Adipocyte (in vitro differentiated cells): ENCODE results near the gene SLC4A1AP.
"Not testable (repeated sequence)": the region's sequence is repeated elsewhere in the genome, so short reads cannot be mapped to it uniquely, and the experiment has no call there.

Experiments
- DNase-seq: peaks from one replicate; pipeline ENCODE4 v3.0.0-alpha.2; 2015; ENCODE audit warnings: low read depth
- H3K27me3 ChIP-seq: replicated peaks from 2 replicates; pipeline ENCODE4 v1.7.0; 2013; ENCODE audit warnings: mild to moderate bottlenecking, low read length, moderate library complexity; ENCODE audit not compliant: control insufficient read depth, insufficient read depth
- H3K36me3 ChIP-seq: 2 replicates; pipeline ENCODE4 v1.7.0; 2013; ENCODE audit warnings: low read length, mild to moderate bottlenecking, moderate library complexity; ENCODE audit not compliant: control insufficient read depth, insufficient read depth, severe bottlenecking
- H3K4me1 ChIP-seq: 2 replicates; pipeline ENCODE4 v1.7.0; 2013; ENCODE audit warnings: mild to moderate bottlenecking, low read length, moderate library complexity; ENCODE audit not compliant: control insufficient read depth, insufficient read depth
- H3K4me3 ChIP-seq: 2 replicates; pipeline ENCODE4 v1.7.0; 2013; ENCODE audit warnings: mild to moderate bottlenecking, low read length, moderate library complexity
- H3K9ac ChIP-seq: 2 replicates; pipeline ENCODE4 v1.7.0; 2013; ENCODE audit warnings: mild to moderate bottlenecking, low read length, moderate library complexity
- H3K9me3 ChIP-seq: 2 replicates; pipeline ENCODE4 v1.7.0; 2013; ENCODE audit warnings: mild to moderate bottlenecking, low read length, moderate library complexity; ENCODE audit not compliant: control insufficient read depth

Gene SLC4A1AP

DNA sequence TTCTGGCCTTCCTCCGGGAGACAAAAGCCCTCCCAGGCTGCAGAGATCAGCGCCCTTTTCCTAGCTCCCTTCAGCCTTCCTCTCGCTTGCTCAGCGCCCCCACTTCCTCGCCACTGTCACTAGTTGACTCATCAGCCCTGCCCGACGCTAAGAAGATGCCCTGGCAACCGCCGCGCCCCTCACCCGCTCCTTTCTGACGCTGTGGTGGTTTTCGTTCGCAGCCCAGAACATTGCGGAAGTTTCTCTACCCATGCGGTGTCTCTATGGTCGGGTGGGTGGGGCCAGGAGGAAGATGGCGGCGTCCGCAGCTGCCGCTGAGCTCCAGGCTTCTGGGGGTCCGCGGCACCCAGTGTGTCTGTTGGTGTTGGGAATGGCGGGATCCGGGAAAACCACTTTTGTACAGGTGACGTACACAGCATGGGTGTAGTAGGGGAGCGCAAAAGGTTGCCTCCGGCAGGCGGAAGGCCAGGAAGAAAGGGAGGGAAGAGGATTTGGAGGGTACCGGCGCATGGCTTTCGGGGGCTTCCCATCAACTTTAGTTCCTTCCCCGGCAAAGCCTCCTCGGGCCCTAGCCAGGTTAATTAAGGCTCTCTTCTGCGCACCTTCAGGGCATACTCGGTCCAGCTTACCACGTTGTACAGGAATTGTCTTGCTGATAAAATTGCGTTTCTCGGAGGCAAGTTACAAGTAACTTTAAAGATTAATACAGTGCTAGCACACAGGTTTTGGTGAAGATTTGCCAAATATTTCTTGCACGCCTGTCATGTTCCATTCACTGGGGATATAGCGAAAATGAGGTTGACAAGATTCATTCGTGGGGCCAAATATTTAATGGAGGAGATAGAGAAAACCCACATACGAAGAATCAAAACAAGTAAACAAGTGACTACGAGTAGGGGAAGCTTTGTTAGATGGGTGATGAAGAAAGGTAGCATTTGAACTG, 34.7 kb upstream of the SLC4A1AP start, which contains the start of the genes CCDC121 and GPN1:
Gene CCDC121 (minus strand): TSS at position 246 of the 943 bp plus-strand sequence. CDS start 1,213 bp downstream, outside the sequence.
Gene GPN1 (plus strand): TSS at position 284 of the 943 bp plus-strand sequence. CDS start 9 bp downstream, at position 293.
- peak within 1 kb of the TSS; percentile 98 for H3K9ac ChIP-seq
- H3K4me1 ChIP-seq = peaks cover 10% of the 10 kb centered on the region
- no peaks in the 10 kb centered on the region for H3K27me3 ChIP-seq
- DNase-seq = peak; percentile 95
- H3K9me3 ChIP-seq = no peaks in the 10 kb centered on the region
- H3K36me3 ChIP-seq = peaks cover 45% of the 10 kb centered on the region
- peak within 1 kb of the TSS; percentile 100 for H3K4me3 ChIP-seq

DNA sequence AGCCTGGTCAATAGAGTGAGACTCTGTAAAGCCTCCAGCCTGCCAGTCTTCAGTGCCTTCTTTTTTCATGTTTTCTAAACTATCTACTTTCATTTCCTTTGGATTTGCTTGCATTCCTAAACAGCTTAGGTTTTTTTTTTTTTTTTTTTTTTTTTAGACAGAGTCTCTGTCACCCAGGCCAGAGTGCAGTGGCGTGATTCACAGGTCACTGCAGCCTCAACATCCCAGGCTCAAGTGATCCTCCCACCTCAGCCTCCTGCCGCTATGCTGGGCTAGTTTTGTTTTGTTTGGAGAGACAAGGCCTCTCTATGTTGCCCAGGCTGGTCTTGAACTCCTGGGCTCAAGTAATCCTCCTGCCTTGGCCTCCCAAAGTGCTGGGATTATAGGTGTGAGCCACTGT, 33.4 kb upstream of the SLC4A1AP start:
- not testable (repeated sequence) for H3K9me3 ChIP-seq, H3K4me1 ChIP-seq, H3K9ac ChIP-seq, H3K27me3 ChIP-seq, DNase-seq, H3K4me3 ChIP-seq
- peaks cover 47% of the 10 kb centered on the region for H3K36me3 ChIP-seq

GRCh38 chr2:27634291-27634690, 29.4 kb upstream of the SLC4A1AP start:
- DNase-seq = no peak
- no peaks in the 10 kb centered on the region for H3K27me3 ChIP-seq
- H3K4me1 ChIP-seq = peaks cover 10% of the 10 kb centered on the region
- H3K4me3 ChIP-seq = no peak overlapping the region
- peaks cover 82% of the 10 kb centered on the region for H3K36me3 ChIP-seq
- no peak overlapping the region for H3K9ac ChIP-seq
- no peaks in the 10 kb centered on the region for H3K9me3 ChIP-seq

GRCh38 chr2:27636766-27637165, 26.9 kb upstream of the SLC4A1AP start:
- Histone ChIP-seq H3K27me3 (no peaks in the 10 kb centered on the region), H3K4me1 (peaks cover 5% of the 10 kb centered on the region), H3K36me3 (peaks cover 92% of the 10 kb centered on the region), H3K9me3 (no peaks in the 10 kb centered on the region), H3K9ac (no peak overlapping the region), H3K4me3 (no peak overlapping the region)
- DNase-seq = no peak

GRCh38 chr2:27638037-27638637, 25.6 kb upstream of the SLC4A1AP start:
- Histone ChIP-seq H3K4me1 (peaks cover 5% of the 10 kb centered on the region), H3K36me3 (peaks cover 87% of the 10 kb centered on the region), H3K4me3 (no peak overlapping the region), H3K27me3 (no peaks in the 10 kb centered on the region), H3K9ac (no peak overlapping the region), H3K9me3 (no peaks in the 10 kb centered on the region)
- peak; percentile 22 for DNase-seq

- Histone ChIP-seq H3K36me3 (peaks cover 88% of the 10 kb centered on the region), H3K4me1 (peaks cover 5% of the 10 kb centered on the region), H3K27me3 (no peaks in the 10 kb centered on the region), H3K9ac (no peak overlapping the region), H3K4me3 (no peak overlapping the region), H3K9me3 (no peaks in the 10 kb centered on the region)
- DNase-seq = no peak
These were observed 25.0 kb upstream of the SLC4A1AP start for GRCh38 chr2:27638709-27639108.

DNA sequence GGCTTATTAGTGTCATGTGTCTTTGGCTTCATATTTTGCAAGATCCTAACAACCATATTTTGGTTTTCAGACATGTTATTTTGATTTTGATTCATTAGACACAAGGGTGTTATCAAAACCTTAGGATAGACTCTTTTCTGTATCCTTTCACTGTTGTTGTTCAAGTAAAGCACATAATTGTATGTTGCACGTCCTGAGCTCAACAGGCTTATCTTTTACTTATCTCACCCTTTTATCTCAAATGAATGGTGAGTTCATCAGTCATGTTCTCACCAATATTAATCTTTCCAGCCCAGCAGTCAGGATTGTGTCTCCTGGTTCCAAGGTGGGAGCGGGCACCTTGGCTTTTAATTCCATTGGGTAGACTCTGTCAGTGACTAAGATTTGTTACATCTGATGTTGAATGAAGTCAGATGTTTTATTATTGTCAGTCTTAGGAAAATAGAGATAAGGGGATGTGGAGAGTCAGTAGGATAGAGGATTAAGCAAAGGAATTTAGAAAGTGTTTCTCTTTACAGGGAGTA, 22.9 kb upstream of the SLC4A1AP start:
- no peak overlapping the region for H3K4me3 ChIP-seq
- H3K36me3 ChIP-seq = peaks cover 84% of the 10 kb centered on the region

DNA sequence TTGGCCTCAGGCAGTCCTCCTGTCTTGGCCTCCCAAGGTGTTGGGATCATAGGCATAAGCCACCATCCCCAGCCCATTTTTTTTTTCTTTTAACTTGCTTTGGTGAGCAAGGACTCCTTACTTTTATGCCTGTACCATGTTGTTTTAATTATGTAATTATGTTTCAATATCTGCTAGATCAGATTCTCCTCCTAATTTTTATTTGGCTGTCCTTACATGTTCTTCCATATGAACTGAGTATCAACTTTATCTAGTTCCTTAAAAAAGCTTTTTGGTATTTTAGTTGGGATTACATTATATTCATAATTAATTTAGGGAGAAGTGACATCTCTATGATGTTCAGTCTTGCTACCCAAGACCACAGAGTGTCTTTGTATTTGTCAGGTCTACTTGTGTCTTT, 18.5 kb upstream of the SLC4A1AP start:
- H3K4me1 ChIP-seq = peaks cover 17% of the 10 kb centered on the region
- H3K9me3 ChIP-seq = no peaks in the 10 kb centered on the region
- H3K4me3 ChIP-seq = no peak overlapping the region
- DNase-seq = no peak
- H3K9ac ChIP-seq = no peak overlapping the region
- H3K27me3 ChIP-seq = no peaks in the 10 kb centered on the region
- H3K36me3 ChIP-seq = peaks cover 73% of the 10 kb centered on the region

More for the DNA sequence above, 22.9 kb upstream of the SLC4A1AP start:
- DNase-seq = no peak
- Histone ChIP-seq H3K4me1 (peaks cover 5% of the 10 kb centered on the region), H3K9ac (no peak overlapping the region), H3K27me3 (no peaks in the 10 kb centered on the region), H3K9me3 (no peaks in the 10 kb centered on the region)

- H3K9ac ChIP-seq = no peak overlapping the region
- no peak overlapping the region for H3K4me3 ChIP-seq
- no peak for DNase-seq
- peaks cover 71% of the 10 kb centered on the region for H3K36me3 ChIP-seq
- peaks cover 22% of the 10 kb centered on the region for H3K4me1 ChIP-seq
- no peaks in the 10 kb centered on the region for H3K27me3 ChIP-seq
- H3K9me3 ChIP-seq = no peaks in the 10 kb centered on the region
These were observed 16.4 kb upstream of the SLC4A1AP start for GRCh38 chr2:27647289-27647688.

DNA sequence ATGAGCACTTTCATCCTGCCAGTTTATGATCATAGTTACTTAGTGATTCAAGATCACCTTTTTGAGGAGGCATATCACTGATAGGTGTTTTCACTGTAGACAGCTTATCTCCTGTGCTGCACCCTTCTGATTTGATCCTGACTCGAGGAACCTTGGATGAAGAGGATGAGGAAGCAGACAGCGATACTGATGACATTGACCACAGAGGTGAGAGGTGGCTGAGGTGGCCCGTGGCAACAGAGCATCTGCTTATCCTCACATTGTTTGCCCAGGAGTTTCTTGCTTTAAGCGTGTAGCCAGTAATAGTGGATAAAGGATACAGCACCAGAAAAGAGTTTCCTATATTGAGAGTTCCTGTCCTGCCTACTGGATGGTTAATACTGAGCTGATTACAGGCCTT, 16.0 kb upstream of the SLC4A1AP start:
- DNase-seq = no peak
- no peaks in the 10 kb centered on the region for H3K27me3 ChIP-seq
- H3K4me3 ChIP-seq = no peak overlapping the region
- H3K36me3 ChIP-seq = peaks cover 73% of the 10 kb centered on the region
- H3K4me1 ChIP-seq = peaks cover 22% of the 10 kb centered on the region
- no peaks in the 10 kb centered on the region for H3K9me3 ChIP-seq
- no peak overlapping the region for H3K9ac ChIP-seq

DNA sequence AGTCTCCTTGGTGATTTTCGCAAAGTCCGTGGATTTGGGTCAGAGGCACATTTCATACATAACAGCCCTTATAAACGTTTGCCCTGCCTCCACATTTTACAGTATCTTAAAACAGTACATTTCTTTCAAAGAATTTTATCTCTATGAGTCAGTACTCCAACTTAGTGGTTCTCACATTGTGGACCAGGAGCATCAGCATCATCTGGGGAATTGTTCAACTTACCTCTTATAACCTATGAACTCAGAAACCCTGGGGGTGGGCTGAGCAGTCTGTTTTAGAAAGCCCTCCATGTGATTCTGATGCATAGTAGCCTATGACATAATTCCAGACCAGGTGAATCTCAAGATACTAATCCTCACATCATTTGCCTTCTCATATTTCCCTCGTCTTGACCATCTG, 12.6 kb upstream of the SLC4A1AP start:
- Histone ChIP-seq H3K4me1 (peaks cover 22% of the 10 kb centered on the region), H3K4me3 (no peak overlapping the region), H3K9me3 (no peaks in the 10 kb centered on the region), H3K9ac (no peak overlapping the region), H3K27me3 (no peaks in the 10 kb centered on the region), H3K36me3 (peaks cover 83% of the 10 kb centered on the region)
- no peak for DNase-seq
